H1 (cell line): Measurements from ENCODE around the gene EPS8L1. TPM values are rescaled to one million over a fixed set of nuclear protein-coding genes. Genes with fewer than 3 reads are reported as not detected.

Experiments used
- CTCF ChIA-PET: fragments of 300-600 bp; sonication (Branson Sonifier 250); formaldehyde crosslinking; loops from one replicate; lab custom pipeline; 2021; ENCODE audit not compliant: partially characterized antibody; lab: Charles Lee
- POLR2A ChIA-PET: fragments of 300-600 bp; sonication (Branson Sonifier 250); formaldehyde crosslinking; loops from one replicate; lab custom pipeline; 2021; ENCODE audit warnings: inconsistent platforms; ENCODE audit not compliant: partially characterized antibody; lab: Charles Lee
- DNase-seq, 2 experiments: peaks; one replicate each; pipeline versions ENCODE4 v3.0.0 to v3.0.0-alpha.2; 2010 to 2022; ENCODE audit warnings: low spot score in 2 of 2, low read depth in 1 of 2, mixed read lengths in 1 of 2
- FAIRE-seq: peaks from 2 replicates; lab custom pipeline; 2011; peaks lifted over from hg19 to GRCh38; lab: Jason Lieb, UNC
- H2AFZ ChIP-seq: 2 replicates; pipeline ENCODE4 v1.8.1; 2012; ENCODE audit warnings: low read length, inconsistent platforms
- H2AK5ac ChIP-seq: 2 replicates; pipeline ENCODE4 v1.6.1; 2013; ENCODE audit warnings: low read depth, low read length
- H2BK120ac ChIP-seq: replicated peaks from 2 replicates; pipeline ENCODE3; 2013; ENCODE audit warnings: low read depth, low read length, inconsistent platforms
- H2BK12ac ChIP-seq: 2 replicates; pipeline ENCODE4 v1.6.1; 2013; ENCODE audit warnings: low read depth, low read length
- H2BK15ac ChIP-seq: 2 replicates; pipeline ENCODE4 v1.6.1; 2013; ENCODE audit warnings: low read length
- H2BK20ac ChIP-seq: 2 replicates; pipeline ENCODE4 v1.6.1; 2013; ENCODE audit warnings: low read length
- H2BK5ac ChIP-seq: 2 replicates; pipeline ENCODE4 v1.6.1; 2013; ENCODE audit warnings: low read depth, low read length
- H3K14ac ChIP-seq: 2 replicates; pipeline ENCODE4 v1.6.1; 2013; ENCODE audit warnings: inconsistent platforms; ENCODE audit not compliant: insufficient read length
- H3K18ac ChIP-seq: 2 replicates; pipeline ENCODE4 v1.6.1; 2013; ENCODE audit warnings: low read length; ENCODE audit errors: extremely low read depth
- H3K23ac ChIP-seq: 2 replicates; pipeline ENCODE4 v1.6.1; 2013; ENCODE audit warnings: inconsistent platforms; ENCODE audit not compliant: insufficient read length
- H3K23me2 ChIP-seq: 2 replicates; pipeline ENCODE4 v1.6.1; 2013; ENCODE audit warnings: low read depth, low read length
- H3K27ac ChIP-seq: 2 replicates; pipeline ENCODE4 v1.6.1; 2011; ENCODE audit warnings: low read depth, low read length, inconsistent platforms
- H3K27me3 ChIP-seq, 4 experiments: replicated peaks in 1 of 4; 1 replicate in 1 of 4; 2 replicates in 3 of 4; pipeline versions ENCODE4 v1.6.1 to v1.8.1; 2011 to 2013; ENCODE audit warnings: low read length in 3 of 4, mild to moderate bottlenecking in 3 of 4, inconsistent platforms in 2 of 4, mixed read lengths in 2 of 4, moderate library complexity in 1 of 4; ENCODE audit not compliant: control insufficient read depth in 3 of 4, insufficient read depth in 3 of 4; ENCODE audit errors: extremely low read depth in 1 of 4
- H3K36me3 ChIP-seq, 4 experiments: 2 replicates each; pipeline versions ENCODE4 v1.6.1 to v1.8.1; 2011 to 2013; ENCODE audit warnings: mild to moderate bottlenecking in 4 of 4, low read length in 3 of 4, moderate library complexity in 2 of 4, control low read depth in 1 of 4, inconsistent platforms in 1 of 4; ENCODE audit not compliant: insufficient read depth in 4 of 4, control insufficient read depth in 2 of 4
- H3K4ac ChIP-seq: replicated peaks from 2 replicates; pipeline ENCODE3; 2013; ENCODE audit warnings: low read length, low read depth, mixed read lengths, inconsistent platforms; ENCODE audit not compliant: insufficient read length
- H3K4me1 ChIP-seq, 4 experiments: replicated peaks in 1 of 4; 1 replicate in 1 of 4; 2 replicates in 3 of 4; pipeline versions ENCODE4 v1.6.1 to v1.8.1; 2011 to 2013; ENCODE audit warnings: low read length in 3 of 4, inconsistent platforms in 2 of 4, mixed read lengths in 1 of 4; ENCODE audit not compliant: insufficient read depth in 4 of 4, control insufficient read depth in 3 of 4
- H3K4me2 ChIP-seq, 2 experiments: 2 replicates each; pipeline versions ENCODE4 v1.6.1 to v1.8.1; 2011 to 2013; ENCODE audit warnings: low read depth in 2 of 2, low read length in 2 of 2, control low read depth in 1 of 2, inconsistent platforms in 1 of 2, mild to moderate bottlenecking in 1 of 2; ENCODE audit not compliant: insufficient read depth in 1 of 2
- H3K4me3 ChIP-seq, 4 experiments: fragments of 200-600, 300-600 bp in 1 of 4; sonication (generic), shearing (Covaris generic), sonication (Bioruptor Twin) in 1 of 4; 2 replicates each; pipeline versions ENCODE4 v1.5.1 to v1.8.1; 2011 to 2016; ENCODE audit warnings: low read length in 4 of 4, low read depth in 3 of 4, control low read depth in 2 of 4, inconsistent platforms in 2 of 4, mild to moderate bottlenecking in 2 of 4, mixed read lengths in 1 of 4, moderate library complexity in 1 of 4; ENCODE audit not compliant: insufficient read depth in 2 of 4; ENCODE audit errors: extremely low read depth in 1 of 4
- H3K56ac ChIP-seq: replicated peaks from 2 replicates; pipeline ENCODE3; 2013; ENCODE audit warnings: low read depth, mild to moderate bottlenecking, mixed read lengths, low read length, inconsistent platforms; ENCODE audit not compliant: insufficient read length
- H3K79me1 ChIP-seq: 2 replicates; pipeline ENCODE4 v1.6.1; 2013; ENCODE audit warnings: low read depth, low read length, control low read depth
- H3K79me2 ChIP-seq, 2 experiments: 2 replicates each; pipeline versions ENCODE4 v1.6.1 to v1.8.1; 2012 to 2013; ENCODE audit warnings: low read length in 2 of 2, mild to moderate bottlenecking in 2 of 2, inconsistent platforms in 1 of 2; ENCODE audit not compliant: insufficient read depth in 2 of 2, control insufficient read depth in 1 of 2
- H3K9ac ChIP-seq, 4 experiments: replicated peaks in 1 of 4; 1 replicate in 1 of 4; 2 replicates in 3 of 4; pipeline versions ENCODE4 v1.6.1 to v1.8.1; 2011 to 2013; ENCODE audit warnings: low read depth in 3 of 4, low read length in 3 of 4, control low read depth in 2 of 4, mild to moderate bottlenecking in 2 of 4, moderate library complexity in 2 of 4, inconsistent platforms in 1 of 4; ENCODE audit errors: extremely low read depth in 1 of 4
- H3K9me3 ChIP-seq, 2 experiments: 2 replicates each; pipeline versions ENCODE4 v1.6.1 to v1.8.1; 2012 to 2013; ENCODE audit warnings: mild to moderate bottlenecking in 2 of 2, moderate library complexity in 2 of 2, control low read depth in 1 of 2, inconsistent platforms in 1 of 2, low read depth in 1 of 2, low read length in 1 of 2, mixed read lengths in 1 of 2; ENCODE audit not compliant: insufficient read depth in 2 of 2
- H4K20me1 ChIP-seq, 2 experiments: replicated peaks in 1 of 2; 2 replicates each; pipeline versions ENCODE3 to v1.8.1; 2011 to 2013; ENCODE audit warnings: inconsistent platforms in 2 of 2, low read length in 2 of 2, mild to moderate bottlenecking in 1 of 2; ENCODE audit not compliant: insufficient read depth in 2 of 2, control insufficient read depth in 1 of 2
- H4K5ac ChIP-seq: 2 replicates; pipeline ENCODE4 v1.6.1; 2013; ENCODE audit warnings: low read length, low read depth, mixed read lengths, inconsistent platforms; ENCODE audit not compliant: insufficient read length
- H4K8ac ChIP-seq: 2 replicates; pipeline ENCODE4 v1.8.0; 2013; ENCODE audit warnings: mild to moderate bottlenecking, moderate library complexity, low read length, inconsistent platforms; ENCODE audit not compliant: insufficient read depth; ENCODE audit errors: extremely low read depth
- H4K91ac ChIP-seq: replicated peaks from 2 replicates; pipeline ENCODE3; 2013; ENCODE audit warnings: low read length, mixed read lengths, inconsistent platforms; ENCODE audit not compliant: insufficient read length
- CBX5 ChIP-seq: fragments of 300-800, 300-1000 bp; sonication (generic); IDR thresholded peaks from 2 replicates; pipeline ENCODE4 v1.7.1; 2016; ENCODE audit warnings: antibody characterized with exemption, low read length, low read depth
- CHD1 ChIP-seq: IDR thresholded peaks from 2 replicates; pipeline ENCODE4 v1.6.1; 2012; ENCODE audit warnings: low read depth, low read length, improper control_type of control experiment
- EGR1 ChIP-seq: IDR thresholded peaks from 2 replicates; pipeline ENCODE4 v1.6.1; 2011; ENCODE audit warnings: low read depth, low read length, borderline replicate concordance
- HDAC6 ChIP-seq: IDR thresholded peaks from one replicate; pipeline ENCODE4 v1.7.1; 2012; ENCODE audit warnings: low read depth, mild to moderate bottlenecking, inconsistent platforms, low read length, moderate library complexity
- RAD21 ChIP-seq, 2 experiments: IDR thresholded peaks in 1 of 2; conservative IDR thresholded peaks in 1 of 2; 2 replicates each; pipeline ENCODE4 v1.6.1; 2011; ENCODE audit warnings: low read depth in 2 of 2, low read length in 2 of 2, improper control_type of control experiment in 1 of 2, inconsistent platforms in 1 of 2, mild to moderate bottlenecking in 1 of 2, moderate library complexity in 1 of 2
- TEAD4 ChIP-seq: IDR thresholded peaks from 2 replicates; pipeline ENCODE4 v1.6.1; 2012; ENCODE audit warnings: low read depth, low read length, inconsistent platforms, mixed read lengths
- ZNF274 ChIP-seq: IDR thresholded peaks from 2 replicates; pipeline ENCODE4 v1.7.0; 2012; ENCODE audit warnings: low read length, borderline replicate concordance; ENCODE audit errors: extremely low read depth
- WGBS, 2 experiments: shearing (Covaris generic) in 1 of 2; methylation state at CpG; one replicate each; pipeline versions ENCODE4 v1.1.6 to v1.1.7; 2013 to 2015; ENCODE audit warnings: low lambda C conversion rate in 2 of 2, mixed read lengths in 2 of 2, inconsistent platforms in 1 of 2, low coverage in 1 of 2, missing lambda C conversion rate in 1 of 2; ENCODE audit not compliant: insufficient replicate concordance in 2 of 2, insufficient coverage in 1 of 2, insufficient read length in 1 of 2; ENCODE audit errors: extremely low coverage in 1 of 2, missing lambda C conversion rate in 1 of 2; 5-methylcytosine and 5-hydroxymethylcytosine counted together
- polyA plus RNA-seq, 7 experiments: library from polyadenylated mRNA; depleted of rRNA in 3 of 7; stranded (reverse) in 5 of 7; unstranded in 2 of 7; fragments of >200 nt in 5 of 7; fragments of 200-250 nt in 2 of 7; gene quantifications; 1 replicate in 5 of 7; 2 replicates in 1 of 7; 4 replicates in 1 of 7; pipeline versions ENCODE4 v1.2.1 to v1.2.3, GENCODE V29; 2011 to 2013; ENCODE audit warnings: missing spikeins in 2 of 7, mixed read lengths in 2 of 7
- total RNA-seq: library from RNA; stranded (reverse); fragmentation: NEBNext Ultra II Directional; extraction: Animal tissue kit (Norgen Biotek cat#: 25700); gene quantifications from 2 replicates; pipeline ENCODE4 v1.2.1, GENCODE V29; 2021

The EPS8L1 gene
- total and polyA plus RNA-seq, 2 of the 8 experiments (the other 6 are each of a cell fraction or from before 2014, with no cell fraction given): 19.8 to 30.2 TPM

GRCh38 chr19:55071129-55071502 is 4.6 kb upstream of the EPS8L1 start:
- 65% methylated on average over 6 of the region's 8 CpGs; no CpG with 5 or more reads in 1 of the 2 experiments for WGBS, 2 experiments
- no peak overlapping the region for H4K91ac ChIP-seq
- no peaks in the 10 kb centered on the region for H3K79me2 ChIP-seq
- no peaks in the 10 kb centered on the region for H3K36me3 ChIP-seq
- H2BK15ac ChIP-seq: no peak overlapping the region
- POLR2A ChIA-PET: interaction anchor here (5.8 to 6.2 kb wide), 2 partner anchors 10 to 16 kb away, joined by 17 to 33 read pairs; no protein-coding TSS in a partner anchor
- DNase-seq: no peak
- FAIRE-seq: no peak
- no peaks in the 10 kb centered on the region for H3K79me1 ChIP-seq
- H3K4me2 ChIP-seq: peak overlapping the region in 1 of 2 experiments; percentile 8; a peak in 1 of 4 replicates
- H3K4me3 ChIP-seq: no peak overlapping the region
- no peak overlapping the region for H2BK5ac ChIP-seq
- H2BK120ac ChIP-seq: no peak overlapping the region
- H3K23ac ChIP-seq: no peak overlapping the region
- TF ChIP-seq HDAC6: no peak
- no peak for TF ChIP-seq TEAD4
- no peak for TF ChIP-seq CBX5
- TF ChIP-seq CHD1: no peak
- no peak for TF ChIP-seq EGR1
- no peak for TF ChIP-seq RAD21 (IDR thresholded peaks at IDR 0.05 in 1 of 2, conservative IDR thresholded peaks at IDR 0.05 in 1 of 2; ENCODE audit: low read depth in 2 of 2, low read length in 2 of 2)
- TF ChIP-seq ZNF274: no peak
- TF ChIP-seq, all 59 proteins: peak for 0
- Histone ChIP-seq H3K27me3 (peaks cover 18 to 70% (median 52%) of the 10 kb centered on the region in 4 experiments), H3K56ac (no peak overlapping the region), H3K27ac (no peak overlapping the region), H2AK5ac (no peak overlapping the region), H4K20me1 (peaks cover 0 to 3% of the 10 kb centered on the region in 2 experiments), H2BK20ac (no peak overlapping the region), H3K18ac (no peak overlapping the region), H2BK12ac (no peak overlapping the region), H3K23me2 (peaks cover 4% of the 10 kb centered on the region), H3K9ac (no peak overlapping the region), H4K5ac (no peak overlapping the region), H3K4me1 (peaks cover 0 to 11% (median 6%) of the 10 kb centered on the region in 4 experiments; a peak in 6 of 7 replicates), H3K9me3 (no peaks in the 10 kb centered on the region), H2AFZ (no peak overlapping the region), H3K14ac (no peak overlapping the region), H3K4ac (no peak overlapping the region), H4K8ac (no peak overlapping the region)
- CTCF ChIA-PET: interaction anchor here (0.9 to 2.6 kb wide), 3 partner anchors 14 to 89 kb away, joined by 3 to 13 read pairs (median 4); no protein-coding TSS in a partner anchor
